HG02678 (cell line): ENCODE measurements around the gene TWNK.

Experiments used
- ATAC-seq: cut with Tn5 transposase; IDR thresholded peaks from one replicate; pipeline ENCODE4 v1.9.1; 2021; ENCODE audit warnings: mild to moderate bottlenecking, moderate library complexity; ENCODE audit not compliant: unreplicated experiment

The TWNK gene

GRCh38 chr10:101010329-101010728 is 23.0 kb downstream of the TWNK start:
- ATAC-seq = no peak

- no peak for ATAC-seq
Measured at GRCh38 chr10:101011517-101012423, 24.4 kb downstream of the TWNK start.

- ATAC-seq = peak; percentile 64
Measured at GRCh38 chr10:101012525-101013364, 25.4 kb downstream of the TWNK start.

- ATAC-seq = no peak
Measured at GRCh38 chr10:101013365-101013825, 26.1 kb downstream of the TWNK start.

- no peak for ATAC-seq
Measured at GRCh38 chr10:101014230-101014884, 27.0 kb downstream of the TWNK start.

GRCh38 chr10:101014966-101015581 is 27.7 kb downstream of the TWNK start:
- ATAC-seq = no peak

- ATAC-seq = no peak
Measured at GRCh38 chr10:101015582-101015973, 28.2 kb downstream of the TWNK start.

GRCh38 chr10:101016814-101017213 is 29.5 kb downstream of the TWNK start:
- no peak for ATAC-seq

GRCh38 chr10:101018118-101018599 is 30.8 kb downstream of the TWNK start:
- ATAC-seq = no peak

GRCh38 chr10:101018600-101019439 is 31.5 kb downstream of the TWNK start:
- no peak for ATAC-seq

GRCh38 chr10:101019440-101019703 is 32.0 kb downstream of the TWNK start:
- ATAC-seq = no peak

GRCh38 chr10:101020427-101021075 is 33.2 kb downstream of the TWNK start:
- ATAC-seq = no peak

- ATAC-seq = no peak
Measured at GRCh38 chr10:101021239-101021638, 33.9 kb downstream of the TWNK start.

GRCh38 chr10:101021692-101022251 is 34.4 kb downstream of the TWNK start:
- no peak for ATAC-seq

- no peak for ATAC-seq
Measured at GRCh38 chr10:101022967-101023705, 35.8 kb downstream of the TWNK start.

GRCh38 chr10:101027106-101027720 is 39.9 kb downstream of the TWNK start:
- no peak for ATAC-seq

GRCh38 chr10:101028446-101029337 is 41.3 kb downstream of the TWNK start:
- no peak for ATAC-seq
